GM18951 (cell line): ENCODE results near the gene CLEC3B.

Experiments
- POLR2A ChIP-seq: IDR thresholded peaks from 4 replicates; pipeline ENCODE4 v1.6.1; 2011; ENCODE audit warnings: mild to moderate bottlenecking; ENCODE audit not compliant: insufficient read length, insufficient read depth; ENCODE audit errors: extremely low read depth
- in situ Hi-C: fragments of 300-500 bp; cut with MboI; formaldehyde crosslinking; loops from one replicate; pipeline ENCODE4 v1.12.0; 2022; ENCODE audit warnings: low sequenced_read_pairs, mixed read lengths, inconsistent platforms; ENCODE audit not compliant: unreplicated experiment

Gene CLEC3B

GRCh38 chr3:44993471-44994205, 32.5 kb upstream of the CLEC3B start:
- in situ Hi-C loops, result no loop called here

DNA sequence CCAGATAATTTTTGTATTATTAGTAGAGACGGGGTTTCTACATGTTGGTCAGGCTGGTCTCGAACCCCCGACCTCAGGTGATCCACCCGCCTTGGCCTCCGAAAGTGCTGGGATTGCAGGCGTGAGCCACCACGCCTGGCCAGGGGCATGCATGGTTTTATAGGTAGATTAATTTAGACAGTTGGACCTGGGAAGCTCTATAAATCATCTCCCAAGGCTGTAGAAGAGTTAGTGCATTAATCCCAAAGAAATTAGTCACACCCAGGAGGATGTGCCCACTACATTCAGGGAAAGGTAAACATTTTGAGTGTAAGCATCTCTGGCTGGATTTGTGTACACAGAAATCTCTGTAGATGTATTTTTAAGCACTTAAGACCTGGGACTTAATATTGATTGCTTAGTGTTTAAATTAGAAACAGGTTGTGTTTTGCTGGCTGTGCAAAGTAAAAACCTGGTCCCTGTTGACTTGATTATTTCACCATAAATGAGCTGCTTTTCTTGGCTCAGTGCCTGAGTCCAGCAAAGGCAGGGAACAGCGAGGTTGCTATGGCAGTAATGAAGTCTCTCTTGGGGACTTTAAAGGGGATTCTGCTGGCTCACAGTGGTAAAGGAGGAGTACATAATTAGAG, 30.8 kb upstream of the CLEC3B start:
- in situ Hi-C loops, result no loop called here
- TF ChIP-seq POLR2A, result no peak

More at GRCh38 chr3:44993471-44994205, 32.5 kb upstream of the CLEC3B start:
- TF ChIP-seq POLR2A, result no peak

- in situ Hi-C loops, result no loop called here
- TF ChIP-seq POLR2A, result no peak
Measured at GRCh38 chr3:44996556-44996969, 29.5 kb upstream of the CLEC3B start.

DNA sequence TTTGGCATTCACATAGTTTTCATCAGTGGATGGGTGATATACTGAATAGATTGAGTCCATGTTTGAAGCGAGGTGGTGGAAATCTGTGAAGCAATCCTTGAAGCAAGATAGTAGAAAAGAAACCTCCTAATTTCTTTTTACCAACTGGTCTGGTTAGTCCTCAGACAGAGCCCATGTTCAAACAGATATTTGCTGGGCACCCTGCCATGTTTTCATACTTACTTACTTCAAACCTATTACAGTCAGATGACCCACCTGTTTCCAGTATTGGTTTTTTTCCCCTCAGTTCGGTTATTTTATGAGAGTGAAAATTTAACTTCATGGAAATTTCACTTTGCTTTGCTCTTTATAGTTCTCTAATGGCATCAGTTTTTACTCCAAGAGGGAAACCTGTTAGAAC, 26.3 kb upstream of the CLEC3B start:
- in situ Hi-C loops, result no loop called here
- TF ChIP-seq POLR2A, result no peak

- TF ChIP-seq POLR2A, result no peak
- in situ Hi-C loops, result no loop called here
Measured at GRCh38 chr3:45000823-45001222, 25.3 kb upstream of the CLEC3B start.

- TF ChIP-seq POLR2A, result no peak
- in situ Hi-C loops, result no loop called here
Measured at GRCh38 chr3:45001738-45002137, 24.4 kb upstream of the CLEC3B start.

- in situ Hi-C loops, result no loop called here
- TF ChIP-seq POLR2A, result no peak
Measured at GRCh38 chr3:45002139-45002660, 23.9 kb upstream of the CLEC3B start.

DNA sequence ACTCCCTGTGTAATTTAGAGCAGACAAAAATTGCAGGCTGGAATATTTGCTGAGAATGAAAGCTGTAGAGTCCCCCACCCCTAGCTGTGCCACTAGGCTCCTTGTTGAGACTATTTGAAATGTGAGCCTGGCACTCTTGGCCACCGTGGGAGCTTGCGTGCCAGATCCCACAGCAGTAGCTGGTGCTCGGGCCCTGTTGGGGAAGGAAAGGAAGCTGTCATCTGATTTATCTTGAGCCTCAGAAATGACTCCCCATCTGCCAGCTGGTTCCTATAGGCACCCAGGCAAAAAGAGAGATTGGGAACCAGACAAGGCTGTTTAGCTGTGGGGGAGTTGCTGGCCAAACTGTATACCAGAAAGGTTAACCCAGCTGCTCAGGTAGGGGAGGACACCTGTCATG, 23.4 kb upstream of the CLEC3B start:
- in situ Hi-C loops, result no loop called here
- no peak for TF ChIP-seq POLR2A

DNA sequence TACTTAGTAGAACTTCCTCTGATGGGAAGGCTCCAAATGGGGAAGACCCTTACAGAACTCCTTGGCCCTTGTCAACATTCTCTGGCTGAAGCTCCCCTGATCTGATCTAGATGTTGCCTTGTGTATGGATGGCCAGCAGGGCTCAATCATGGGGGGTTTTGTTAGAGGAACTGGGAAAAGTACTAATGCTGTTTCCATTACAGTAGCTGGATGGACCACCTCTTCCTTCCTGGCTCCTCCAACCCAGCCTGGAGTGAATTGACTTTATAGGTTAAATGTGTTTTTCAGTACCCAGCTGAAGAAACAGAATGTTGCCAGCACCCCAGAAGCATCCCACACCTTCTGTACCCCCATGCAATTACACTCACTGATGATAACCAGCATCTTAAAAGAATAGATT, 22.7 kb upstream of the CLEC3B start:
- TF ChIP-seq POLR2A, result no peak
- in situ Hi-C loops, result no loop called here

DNA sequence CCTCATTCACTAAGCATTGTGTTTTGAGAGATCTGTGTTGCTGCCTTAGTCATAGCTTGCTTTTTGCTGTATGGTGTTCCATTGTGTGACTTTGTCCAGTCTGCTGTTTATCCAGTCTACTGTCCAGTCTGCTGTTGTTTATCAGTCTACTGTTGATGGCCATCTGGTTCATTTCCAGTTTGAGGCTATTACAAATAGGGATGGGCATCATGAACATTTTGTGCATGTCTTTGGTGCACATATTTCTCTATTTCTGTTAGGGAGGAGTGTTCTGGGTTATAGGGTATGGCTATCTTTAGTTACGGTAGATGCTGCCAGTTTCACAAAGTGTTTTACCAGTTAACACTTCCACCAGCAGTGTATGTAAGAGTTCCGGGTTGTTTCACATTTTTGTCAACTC, 22.2 kb upstream of the CLEC3B start:
- TF ChIP-seq POLR2A, result no peak
- in situ Hi-C loops, result no loop called here

- in situ Hi-C loops, result no loop called here
- TF ChIP-seq POLR2A, result no peak
Measured at GRCh38 chr3:45007091-45007490, 19.0 kb upstream of the CLEC3B start.

DNA sequence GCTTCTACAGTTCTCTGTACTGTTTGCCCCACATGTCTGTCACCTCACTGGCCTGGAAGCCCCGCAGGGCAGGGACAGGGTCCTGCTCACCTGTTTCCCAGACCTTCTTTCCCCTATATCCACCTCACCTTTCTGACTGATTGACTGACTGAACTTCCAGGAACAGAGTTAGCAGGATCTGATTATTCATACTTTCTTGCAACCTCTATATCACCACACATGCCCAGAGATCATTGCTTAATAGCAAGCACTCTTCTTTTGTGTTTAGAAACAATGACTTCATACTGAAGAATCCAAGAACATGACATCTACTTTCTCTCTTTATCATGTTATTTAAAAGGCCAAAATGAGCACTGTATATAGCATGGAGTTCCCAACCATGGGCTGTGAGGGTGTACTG, 18.0 kb upstream of the CLEC3B start:
- no peak for TF ChIP-seq POLR2A
- in situ Hi-C loops, result no loop called here

GRCh38 chr3:45009868-45010267, 16.2 kb upstream of the CLEC3B start:
- in situ Hi-C loops, result no loop called here
- no peak for TF ChIP-seq POLR2A

DNA sequence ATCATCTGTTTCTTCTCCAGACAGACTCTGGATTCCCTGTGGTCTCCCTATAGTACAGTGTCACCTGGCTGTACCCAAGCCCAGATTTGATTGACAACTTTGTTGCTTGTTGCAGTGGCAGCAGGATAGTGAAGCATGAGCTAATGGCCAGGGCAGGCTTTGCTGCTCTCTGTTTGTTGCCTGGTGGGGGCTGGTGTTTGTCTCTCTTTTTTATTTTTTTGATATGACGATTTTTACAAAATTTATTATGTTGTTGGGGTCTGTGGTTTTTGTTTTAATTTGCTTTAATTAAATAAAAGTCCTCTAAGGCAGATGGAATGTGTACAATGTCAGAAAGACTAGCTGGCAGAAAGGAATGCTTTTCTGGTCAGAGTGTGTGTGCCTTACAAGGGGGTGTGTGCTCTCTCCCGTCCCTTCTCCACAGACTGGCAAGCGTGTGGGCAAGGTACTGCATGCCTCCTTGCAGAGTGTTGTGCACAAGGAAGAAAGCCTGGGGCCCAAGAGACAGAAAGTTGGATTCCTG, 15.2 kb upstream of the CLEC3B start:
- no peak for TF ChIP-seq POLR2A
- in situ Hi-C loops, result no loop called here
